ENCODE results near the gene EDRF1. TPM values are rescaled to one million over a fixed set of nuclear protein-coding genes. Genes with fewer than 3 reads are reported as not detected.

Gene EDRF1
- total and polyA plus RNA-seq, 2 of the 8 experiments (the other 6 are each of a cell fraction or from before 2014, with no cell fraction given), result 19.9 to 37.8 TPM

GRCh38 chr10:125779403-125780327 lies 60.2 kb downstream of the EDRF1 start (continued):
- no peak for TF ChIP-seq BCL11A (IDR thresholded peaks at IDR 0.05; ENCODE audit: low read depth in 2 of 2, low read length in 2 of 2)
- no peak for TF ChIP-seq CREB1 (IDR thresholded peaks at IDR 0.05)
- no peak for TF ChIP-seq SAP30 (IDR thresholded peaks at IDR 0.05; ENCODE audit: insufficient read depth, insufficient replicate concordance, low read length)
- TF ChIP-seq MAX (IDR thresholded peaks at IDR 0.05), result no peak
- no peak for TF ChIP-seq PHF8 (conservative IDR thresholded peaks at IDR 0.05; ENCODE audit: low read depth, low read length)
